ENCODE measurements around the gene NCAN.
"Not testable (repeated sequence)": the region's sequence is repeated elsewhere in the genome, so short reads cannot be mapped to it uniquely, and the experiment has no call there.

Gene NCAN

GRCh38 chr19:19212916-19213315 lies 1.2 kb downstream of the NCAN start:
- Histone ChIP-seq H3K9me3 (ENCODE audit: control insufficient read depth, insufficient read depth, low read length) (no peaks in the 10 kb centered on the region), H3K27ac (ENCODE audit: low read length) (no peak overlapping the region), H3K4me1 (ENCODE audit: control insufficient read depth, insufficient read depth, low read length) (peaks cover 6% of the 10 kb centered on the region), H3K36me3 (ENCODE audit: control insufficient read depth, insufficient read depth, low read length) (no peaks in the 10 kb centered on the region), H3K4me3 (ENCODE audit: low read length) (no peak overlapping the region), H3K27me3 (ENCODE audit: control insufficient read depth, insufficient read depth, low read length) (peaks cover 23% of the 10 kb centered on the region)
- no CpG with 5 or more reads among the region's 7 CpGs for WGBS (ENCODE audit: insufficient coverage, insufficient read length)
- no peak for DNase-seq (ENCODE audit: low read depth, low spot score)

DNA sequence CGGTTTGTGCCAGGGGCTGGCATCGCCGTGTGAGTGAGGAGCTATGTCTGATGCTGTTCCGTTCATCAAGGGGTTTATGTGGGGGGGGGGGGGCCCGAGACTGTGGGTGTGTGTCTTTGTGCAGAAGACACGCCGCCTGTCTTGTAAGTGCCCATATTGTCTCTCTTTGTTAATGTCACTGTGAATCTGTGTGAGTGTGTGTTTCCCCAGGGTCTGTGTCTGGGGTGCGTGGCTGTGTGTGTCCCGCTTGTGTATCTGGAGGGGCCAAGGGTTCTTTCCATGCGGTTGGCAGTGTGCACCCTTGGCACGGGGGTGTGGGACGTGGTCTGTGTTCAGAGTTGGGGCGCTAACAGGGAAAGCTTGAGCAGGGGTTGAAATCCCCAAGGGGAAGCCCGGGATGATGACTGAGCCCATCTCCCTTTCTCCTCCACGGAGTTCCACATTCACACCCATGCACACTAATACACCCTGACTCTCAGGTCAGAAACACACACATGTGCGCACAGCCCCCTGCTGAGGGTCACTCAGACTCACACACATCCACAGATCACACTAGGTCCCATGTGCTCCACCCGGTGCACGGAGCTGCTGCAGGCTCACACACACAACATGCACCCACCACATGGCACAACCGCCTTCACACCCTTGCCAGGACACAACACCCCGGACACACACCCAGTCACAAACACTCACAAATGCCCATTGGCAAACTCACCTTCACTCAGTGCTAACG lies 1.8 kb downstream of the NCAN start:
- Histone ChIP-seq H3K27me3 (ENCODE audit: control insufficient read depth, insufficient read depth, low read length) (peaks cover 23% of the 10 kb centered on the region), H3K27ac (ENCODE audit: low read length) (no peak overlapping the region), H3K4me1 (ENCODE audit: control insufficient read depth, insufficient read depth, low read length) (peaks cover 6% of the 10 kb centered on the region), H3K36me3 (ENCODE audit: control insufficient read depth, insufficient read depth, low read length) (no peaks in the 10 kb centered on the region), H3K9me3 (ENCODE audit: control insufficient read depth, insufficient read depth, low read length) (no peaks in the 10 kb centered on the region), H3K4me3 (ENCODE audit: low read length) (no peak overlapping the region)
- DNase-seq (ENCODE audit: low read depth, low spot score) = no peak
- WGBS (ENCODE audit: insufficient coverage, insufficient read length) = no CpG with 5 or more reads among the region's 21 CpGs

DNA sequence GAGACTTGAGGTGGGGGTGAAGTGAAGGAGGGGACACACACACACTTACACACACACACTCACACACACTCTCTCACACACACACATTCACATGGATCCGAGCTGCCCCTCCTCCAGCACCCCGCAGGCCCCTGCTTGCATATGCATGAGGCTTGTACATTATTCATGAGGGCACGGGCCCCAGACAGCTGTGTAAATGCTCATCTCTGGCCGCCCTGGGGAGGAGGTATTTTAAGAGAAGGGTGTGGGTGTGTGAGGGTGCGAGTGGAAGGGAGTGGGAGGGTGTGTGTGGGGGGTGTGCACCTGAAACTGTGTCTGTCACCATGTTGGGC lies 2.4 kb downstream of the NCAN start:
- WGBS (ENCODE audit: insufficient coverage, insufficient read length) = no CpG with 5 or more reads among the region's 5 CpGs
- no peaks in the 10 kb centered on the region for H3K9me3 ChIP-seq (ENCODE audit: control insufficient read depth, insufficient read depth, low read length)
- no peak overlapping the region for H3K4me3 ChIP-seq (ENCODE audit: low read length)
- peaks cover 6% of the 10 kb centered on the region for H3K4me1 ChIP-seq (ENCODE audit: control insufficient read depth, insufficient read depth, low read length)
- no peak for DNase-seq (ENCODE audit: low read depth, low spot score)
- no peaks in the 10 kb centered on the region for H3K36me3 ChIP-seq (ENCODE audit: control insufficient read depth, insufficient read depth, low read length)
- H3K27ac ChIP-seq (ENCODE audit: low read length) = no peak overlapping the region
- peaks cover 23% of the 10 kb centered on the region for H3K27me3 ChIP-seq (ENCODE audit: control insufficient read depth, insufficient read depth, low read length)

GRCh38 chr19:19214892-19215291 lies 3.1 kb downstream of the NCAN start:
- no peak for DNase-seq (ENCODE audit: low read depth, low spot score)
- Histone ChIP-seq H3K4me3 (ENCODE audit: low read length) (no peak overlapping the region), H3K9me3 (ENCODE audit: control insufficient read depth, insufficient read depth, low read length) (no peaks in the 10 kb centered on the region), H3K36me3 (ENCODE audit: control insufficient read depth, insufficient read depth, low read length) (no peaks in the 10 kb centered on the region), H3K27me3 (ENCODE audit: control insufficient read depth, insufficient read depth, low read length) (peaks cover 21% of the 10 kb centered on the region), H3K4me1 (ENCODE audit: control insufficient read depth, insufficient read depth, low read length) (peaks cover 6% of the 10 kb centered on the region), H3K27ac (ENCODE audit: low read length) (no peak overlapping the region)
- no CpG with 5 or more reads among the region's 8 CpGs for WGBS (ENCODE audit: insufficient coverage, insufficient read length)

GRCh38 chr19:19215792-19216191 lies 4.0 kb downstream of the NCAN start:
- H3K9me3 ChIP-seq (ENCODE audit: control insufficient read depth, insufficient read depth, low read length) = no peaks in the 10 kb centered on the region
- H3K4me1 ChIP-seq (ENCODE audit: control insufficient read depth, insufficient read depth, low read length) = peaks cover 6% of the 10 kb centered on the region
- no CpG with 5 or more reads among the region's 4 CpGs for WGBS (ENCODE audit: insufficient coverage, insufficient read length)
- H3K27me3 ChIP-seq (ENCODE audit: control insufficient read depth, insufficient read depth, low read length) = peaks cover 21% of the 10 kb centered on the region
- H3K36me3 ChIP-seq (ENCODE audit: control insufficient read depth, insufficient read depth, low read length) = no peaks in the 10 kb centered on the region
- DNase-seq (ENCODE audit: low read depth, low spot score) = no peak
- H3K27ac ChIP-seq (ENCODE audit: low read length) = no peak overlapping the region
- no peak overlapping the region for H3K4me3 ChIP-seq (ENCODE audit: low read length)

DNA sequence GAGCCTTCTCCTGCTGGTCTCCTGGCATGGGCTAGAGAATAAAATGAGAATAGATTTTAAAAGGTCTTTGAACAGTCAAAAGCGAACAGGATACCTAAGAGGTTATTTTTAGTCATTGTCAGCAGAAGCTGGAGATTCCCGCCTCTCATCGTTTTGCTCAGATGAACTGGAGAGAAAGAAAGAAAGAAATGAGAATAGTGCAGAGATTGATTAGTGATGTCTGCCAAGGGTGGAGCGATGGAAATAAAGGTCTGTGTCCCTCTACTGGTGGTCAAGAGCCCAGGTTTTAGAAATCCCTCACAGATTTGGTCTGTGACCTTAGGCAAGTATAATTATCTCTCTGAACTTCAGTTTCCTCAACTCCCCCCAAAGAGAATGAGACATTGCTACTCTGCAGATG lies 5.3 kb downstream of the NCAN start:
- no peak for DNase-seq (ENCODE audit: low read depth, low spot score)
- H3K4me3 ChIP-seq (ENCODE audit: low read length) = no peak overlapping the region
- H3K4me1 ChIP-seq (ENCODE audit: control insufficient read depth, insufficient read depth, low read length) = peaks cover 6% of the 10 kb centered on the region
- no peak overlapping the region for H3K27ac ChIP-seq (ENCODE audit: low read length)
- H3K27me3 ChIP-seq (ENCODE audit: control insufficient read depth, insufficient read depth, low read length) = peaks cover 16% of the 10 kb centered on the region
- no peaks in the 10 kb centered on the region for H3K9me3 ChIP-seq (ENCODE audit: control insufficient read depth, insufficient read depth, low read length)
- no CpG with 5 or more reads among the region's 4 CpGs for WGBS (ENCODE audit: insufficient coverage, insufficient read length)
- no peaks in the 10 kb centered on the region for H3K36me3 ChIP-seq (ENCODE audit: control insufficient read depth, insufficient read depth, low read length)

GRCh38 chr19:19218911-19219310 lies 7.2 kb downstream of the NCAN start:
- no CpG with 5 or more reads among the region's 21 CpGs for WGBS (ENCODE audit: insufficient coverage, insufficient read length)
- H3K27me3 ChIP-seq (ENCODE audit: control insufficient read depth, insufficient read depth, low read length) = peaks cover 2% of the 10 kb centered on the region; the same call in 1 of the 2 replicates
- H3K36me3 ChIP-seq (ENCODE audit: control insufficient read depth, insufficient read depth, low read length) = no peaks in the 10 kb centered on the region

DNA sequence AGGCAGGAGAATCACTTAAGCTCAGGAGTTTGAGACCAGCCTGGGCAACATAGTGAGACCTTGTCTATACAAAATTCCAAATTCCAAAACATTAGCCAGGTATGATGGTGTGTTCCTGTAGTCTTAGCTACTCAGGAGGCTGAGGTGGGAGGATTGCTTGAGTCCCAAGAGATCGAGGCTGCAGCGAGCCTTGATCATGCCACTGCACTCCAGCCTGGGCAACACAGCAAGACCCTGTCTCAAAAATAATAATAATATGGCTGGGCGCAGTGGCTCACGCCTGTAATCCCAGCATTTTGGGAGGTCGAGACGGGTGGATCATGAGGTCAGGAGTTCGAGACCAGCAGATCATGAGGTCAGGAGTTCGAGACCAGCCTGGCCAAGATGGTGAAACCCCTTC lies 9.2 kb downstream of the NCAN start:
- not testable (repeated sequence) for H3K27ac ChIP-seq (ENCODE audit: low read length); H3K36me3 ChIP-seq (ENCODE audit: control insufficient read depth, insufficient read depth, low read length); H3K4me3 ChIP-seq (ENCODE audit: low read length); DNase-seq (ENCODE audit: low read depth, low spot score); H3K27me3 ChIP-seq (ENCODE audit: control insufficient read depth, insufficient read depth, low read length); H3K4me1 ChIP-seq (ENCODE audit: control insufficient read depth, insufficient read depth, low read length); H3K9me3 ChIP-seq (ENCODE audit: control insufficient read depth, insufficient read depth, low read length)
- WGBS (ENCODE audit: insufficient coverage, insufficient read length) = no CpG with 5 or more reads among the region's 8 CpGs

More at GRCh38 chr19:19218911-19219310, 7.2 kb downstream of the NCAN start:
- no peak overlapping the region for H3K27ac ChIP-seq (ENCODE audit: low read length)
- DNase-seq (ENCODE audit: low read depth, low spot score) = no peak
- H3K9me3 ChIP-seq (ENCODE audit: control insufficient read depth, insufficient read depth, low read length) = no peaks in the 10 kb centered on the region
- peaks cover 2% of the 10 kb centered on the region for H3K4me1 ChIP-seq (ENCODE audit: control insufficient read depth, insufficient read depth, low read length)
- no peak overlapping the region for H3K4me3 ChIP-seq (ENCODE audit: low read length)

DNA sequence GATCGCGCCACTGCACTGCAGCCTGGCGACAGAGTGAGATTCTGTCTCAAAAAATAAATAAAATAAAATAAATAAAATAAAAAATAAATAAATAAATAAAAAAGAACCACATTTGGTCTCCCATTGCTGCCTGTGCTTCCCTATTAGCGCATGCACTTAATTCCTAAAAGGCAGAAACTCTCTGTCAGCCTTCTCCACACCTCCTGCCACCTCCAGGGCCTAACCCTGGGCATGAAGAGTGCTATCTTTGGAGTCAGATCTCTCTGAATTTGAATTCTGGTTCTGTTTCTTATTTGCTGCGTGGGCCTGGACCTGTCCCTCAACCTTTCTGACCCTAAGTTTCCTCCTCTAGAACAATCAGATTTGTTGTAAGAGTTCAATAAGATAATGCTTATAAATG lies 11.3 kb downstream of the NCAN start:
- Histone ChIP-seq H3K36me3 (ENCODE audit: control insufficient read depth, insufficient read depth, low read length) (no peaks in the 10 kb centered on the region), H3K9me3 (ENCODE audit: control insufficient read depth, insufficient read depth, low read length) (no peaks in the 10 kb centered on the region; the same call in 1 of the 2 replicates), H3K4me3 (ENCODE audit: low read length) (no peak overlapping the region), H3K27me3 (ENCODE audit: control insufficient read depth, insufficient read depth, low read length) (peaks cover 4% of the 10 kb centered on the region; the same call in 1 of the 2 replicates), H3K27ac (ENCODE audit: low read length) (no peak overlapping the region), H3K4me1 (ENCODE audit: control insufficient read depth, insufficient read depth, low read length) (no peaks in the 10 kb centered on the region)
- no peak for DNase-seq (ENCODE audit: low read depth, low spot score)
- WGBS (ENCODE audit: insufficient coverage, insufficient read length) = no CpG with 5 or more reads among the region's 5 CpGs

GRCh38 chr19:19223636-19224035 lies 11.9 kb downstream of the NCAN start:
- no peak overlapping the region for H3K4me3 ChIP-seq (ENCODE audit: low read length)
- WGBS (ENCODE audit: insufficient coverage, insufficient read length) = no CpG with 5 or more reads among the region's 6 CpGs
- H3K4me1 ChIP-seq (ENCODE audit: control insufficient read depth, insufficient read depth, low read length) = no peaks in the 10 kb centered on the region
- peaks cover 4% of the 10 kb centered on the region; the same call in 1 of the 2 replicates for H3K27me3 ChIP-seq (ENCODE audit: control insufficient read depth, insufficient read depth, low read length)
- no peak for DNase-seq (ENCODE audit: low read depth, low spot score)
- H3K27ac ChIP-seq (ENCODE audit: low read length) = no peak overlapping the region
- H3K36me3 ChIP-seq (ENCODE audit: control insufficient read depth, insufficient read depth, low read length) = no peaks in the 10 kb centered on the region
- H3K9me3 ChIP-seq (ENCODE audit: control insufficient read depth, insufficient read depth, low read length) = no peaks in the 10 kb centered on the region; the same call in 1 of the 2 replicates

Data from iPS DF 6.9 (cell line).